Inferior parietal cortex (tissue), 1 donor: ENCODE data around the gene DIDO1.

Experiments
- DNase-seq: peaks from one replicate; pipeline ENCODE4 v3.0.0-alpha.2; 2016; ENCODE audit errors: extremely low spot score

Gene DIDO1

DNA sequence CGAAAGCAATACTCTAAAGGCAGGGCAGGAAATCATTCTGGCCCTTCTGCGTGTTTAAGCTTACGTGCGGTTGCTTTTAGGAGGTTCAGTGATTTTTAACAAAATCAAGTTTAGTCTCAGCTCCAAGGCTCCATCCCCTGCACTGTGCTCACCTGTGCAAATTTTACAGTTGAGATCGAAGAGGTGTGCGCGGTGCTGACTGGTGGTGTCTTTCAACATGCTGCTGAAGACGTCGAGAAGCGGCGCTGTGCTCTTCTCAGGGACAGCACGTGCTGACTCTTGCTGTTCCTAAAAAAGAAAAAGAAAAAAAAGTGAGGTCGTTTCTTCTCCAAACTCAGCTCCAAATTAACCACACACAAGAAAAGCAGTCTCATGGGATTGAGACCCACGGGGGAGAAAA is 32.0 kb downstream of the DIDO1 start:
- DNase-seq = no peak

DNA sequence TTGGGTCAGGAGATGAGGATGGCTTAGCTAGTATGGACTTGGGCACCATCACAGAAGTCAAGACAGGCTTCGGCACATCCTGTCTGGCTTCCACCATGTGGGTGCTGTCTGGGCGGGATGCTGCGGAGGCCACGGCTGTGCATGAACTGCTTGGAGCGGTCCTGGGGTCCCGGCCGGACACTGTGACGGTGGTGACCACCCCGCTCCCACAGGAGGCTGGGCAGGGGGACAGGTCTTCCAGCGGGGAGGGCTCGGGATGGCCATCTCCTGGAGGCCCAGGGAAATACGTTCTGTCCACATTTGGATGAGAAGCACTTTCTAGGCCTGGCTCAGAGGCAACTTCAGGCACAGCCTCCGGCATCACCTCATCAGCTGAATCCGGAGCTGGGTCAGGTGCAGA is 32.6 kb downstream of the DIDO1 start:
- DNase-seq = no peak

DNA sequence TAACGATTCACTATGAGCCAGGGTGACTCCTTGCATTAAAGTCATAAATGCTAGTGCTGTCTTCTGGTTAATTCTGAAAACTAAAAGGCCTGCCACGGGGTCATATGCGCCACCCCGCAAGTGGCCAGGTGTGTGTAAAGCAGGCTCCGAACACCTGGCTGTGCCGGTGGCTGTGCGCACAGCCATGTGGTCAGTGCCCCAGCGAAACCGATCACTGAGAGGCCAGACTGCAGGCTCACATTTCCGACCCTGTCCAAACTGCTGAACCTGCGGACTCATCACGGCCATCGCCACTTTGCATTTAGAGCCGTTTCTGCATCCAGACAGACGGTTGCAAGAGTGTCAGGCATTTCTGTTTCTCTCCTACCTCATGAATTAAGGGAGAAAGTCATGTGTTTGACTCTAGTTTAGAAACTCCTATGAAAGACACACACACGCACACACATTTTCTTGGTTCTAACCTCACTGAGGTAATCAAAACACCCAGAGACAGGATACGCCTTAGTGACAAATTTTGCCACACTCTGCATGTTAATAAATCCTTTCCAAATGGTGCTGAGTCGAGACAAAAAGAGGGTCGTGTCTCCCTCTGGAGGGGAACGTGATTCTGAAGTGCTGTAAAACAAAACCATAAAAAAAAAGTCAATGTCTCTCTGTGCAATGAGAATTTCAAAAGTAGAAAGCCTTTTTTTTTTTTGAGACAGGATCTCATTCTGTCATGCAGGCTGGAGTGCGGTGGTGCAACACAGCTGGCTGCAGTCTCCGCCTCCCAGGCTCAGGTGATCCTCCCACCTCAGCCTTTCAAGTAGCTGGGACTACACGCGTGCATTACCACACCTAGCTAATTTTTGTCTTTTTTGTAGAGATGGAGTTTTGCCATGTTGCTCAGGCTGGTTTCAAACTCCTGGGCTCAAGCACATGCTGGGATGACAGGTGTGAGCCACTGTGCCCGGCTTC is 33.7 kb downstream of the DIDO1 start:
- DNase-seq = no peak

DNA sequence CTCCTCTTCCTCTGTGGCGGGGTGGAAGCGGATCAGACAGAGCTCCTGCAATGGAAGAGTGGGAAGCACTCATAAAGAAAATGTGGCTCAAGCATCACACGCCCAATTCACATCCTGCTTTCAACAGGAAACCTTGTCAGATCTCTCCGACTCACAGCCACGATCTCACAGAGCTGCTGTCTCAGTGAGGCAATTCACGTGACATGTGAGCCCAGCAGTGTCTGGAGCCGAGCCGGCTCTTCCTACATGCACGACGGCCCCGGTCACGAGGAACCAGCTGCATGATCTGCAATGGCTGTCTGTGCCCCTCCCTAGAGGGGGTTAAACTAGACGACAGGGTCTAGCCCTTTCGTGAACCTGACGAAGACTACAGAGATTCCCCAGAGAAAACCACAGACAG is 35.2 kb downstream of the DIDO1 start:
- no peak for DNase-seq

DNA sequence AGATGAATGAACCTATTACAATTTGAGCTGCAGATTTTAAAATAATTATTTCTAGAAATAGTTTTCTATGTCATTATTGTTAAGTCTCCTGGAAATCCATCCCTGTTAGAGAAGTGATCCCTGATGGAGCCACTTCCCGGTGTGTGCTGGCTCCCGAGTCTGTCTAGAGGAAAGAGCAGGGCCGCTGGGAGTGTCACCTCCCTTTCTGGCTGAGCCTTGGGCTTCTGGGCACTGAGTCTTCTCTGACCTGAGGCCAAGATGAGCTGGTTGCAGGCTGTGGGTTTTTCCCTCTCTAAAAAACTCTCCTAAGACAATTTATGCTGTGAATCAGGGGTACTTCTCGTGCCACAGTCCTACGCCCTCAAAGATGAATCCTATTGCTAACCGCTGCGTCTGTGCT is 35.9 kb downstream of the DIDO1 start:
- DNase-seq = no peak

DNA sequence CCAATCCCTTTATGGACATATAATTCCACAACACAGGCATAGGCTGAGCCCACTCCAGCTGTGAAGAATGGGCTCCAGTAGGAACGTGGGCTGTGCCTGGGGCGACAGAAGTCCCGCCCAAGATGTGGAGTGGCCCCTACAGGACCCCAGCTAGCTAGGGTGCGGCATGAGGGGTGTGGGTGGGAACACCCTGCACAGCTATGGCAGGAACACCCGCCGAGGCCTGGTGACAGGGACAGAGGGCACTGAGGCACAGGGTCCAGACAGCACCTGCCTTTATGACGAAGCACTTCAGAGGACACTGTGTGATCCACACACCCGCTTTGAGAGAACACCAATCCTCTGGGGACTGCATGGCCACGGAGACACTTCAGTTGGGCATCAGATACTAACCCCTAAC is 36.4 kb downstream of the DIDO1 start:
- no peak for DNase-seq

DNA sequence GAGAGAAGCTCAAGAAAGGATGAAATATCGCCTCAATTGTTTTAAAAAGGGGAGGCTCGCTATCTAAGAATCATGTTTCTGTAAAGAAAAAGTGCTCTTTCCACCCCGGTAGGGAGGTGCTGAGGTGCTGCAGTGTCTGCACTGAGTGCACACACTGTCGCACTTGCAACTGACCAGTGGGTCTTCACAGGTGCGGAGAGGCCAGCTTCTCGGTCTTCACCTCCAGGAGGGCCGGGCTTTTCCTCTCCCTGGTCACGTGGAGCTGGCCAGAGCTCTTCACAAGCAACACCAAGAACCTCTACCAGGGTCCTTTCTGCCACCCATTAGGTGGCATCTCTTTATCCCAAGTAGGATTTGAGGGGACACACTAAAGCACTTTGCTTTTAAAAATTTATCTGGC is 36.9 kb downstream of the DIDO1 start:
- DNase-seq = no peak

DNA sequence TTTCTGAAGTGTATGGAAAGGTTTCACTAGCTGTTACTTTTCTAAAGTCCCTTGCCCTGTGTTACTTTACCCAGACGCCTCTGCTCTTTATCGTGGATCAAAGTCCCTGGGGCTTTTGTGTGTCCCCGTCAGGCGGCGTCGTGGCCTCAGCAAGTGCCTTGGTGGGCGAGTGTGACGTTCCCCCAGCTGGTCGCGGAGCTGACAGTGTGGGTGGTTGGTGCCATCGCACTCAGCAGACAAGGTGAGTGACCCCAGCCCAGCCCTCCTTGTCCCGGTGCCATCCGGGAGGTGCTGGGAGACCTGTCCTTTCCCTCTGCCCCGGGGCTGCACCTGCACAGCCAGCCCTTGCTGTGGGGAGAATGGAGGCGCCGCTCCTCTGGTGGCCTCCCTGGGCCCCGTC is 37.4 kb downstream of the DIDO1 start:
- no peak for DNase-seq

DNA sequence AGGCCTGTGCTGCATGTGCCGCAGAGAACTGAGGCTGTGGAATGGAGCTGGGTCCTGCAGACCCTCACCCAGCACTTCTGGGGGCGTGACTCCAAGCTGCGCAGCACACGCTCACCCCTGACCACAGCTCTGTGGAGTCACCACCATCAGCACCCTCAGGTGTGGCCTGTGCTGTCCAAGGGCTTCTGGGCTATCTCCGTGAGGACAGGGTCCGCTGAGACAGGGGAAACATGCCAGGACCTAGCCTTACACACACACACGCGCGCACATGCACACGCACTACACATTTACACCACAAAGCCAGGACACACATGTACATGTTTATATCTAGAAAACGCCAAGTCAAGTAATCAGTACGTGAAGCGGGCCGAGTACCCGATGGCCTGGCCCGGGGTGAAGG is 37.9 kb downstream of the DIDO1 start:
- no peak for DNase-seq

DNA sequence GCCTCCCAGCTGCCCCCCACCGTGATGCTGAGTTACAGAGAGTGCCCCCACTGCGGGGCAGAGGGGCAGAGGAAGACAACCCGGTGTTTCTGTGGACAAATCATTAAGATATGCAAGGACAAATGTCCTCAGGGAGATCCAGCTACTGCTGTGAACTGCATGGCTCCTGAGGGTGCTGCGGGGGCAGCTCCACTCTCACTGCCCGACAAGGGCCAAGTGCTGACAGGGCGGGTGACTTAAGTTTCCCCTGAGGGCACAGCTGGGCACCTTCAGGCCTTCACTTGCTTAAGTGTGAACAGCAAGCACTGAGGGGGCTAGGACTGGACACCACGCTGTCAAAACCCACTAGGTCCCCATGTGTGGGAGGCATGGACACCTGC is 38.5 kb downstream of the DIDO1 start:
- DNase-seq = no peak

DNA sequence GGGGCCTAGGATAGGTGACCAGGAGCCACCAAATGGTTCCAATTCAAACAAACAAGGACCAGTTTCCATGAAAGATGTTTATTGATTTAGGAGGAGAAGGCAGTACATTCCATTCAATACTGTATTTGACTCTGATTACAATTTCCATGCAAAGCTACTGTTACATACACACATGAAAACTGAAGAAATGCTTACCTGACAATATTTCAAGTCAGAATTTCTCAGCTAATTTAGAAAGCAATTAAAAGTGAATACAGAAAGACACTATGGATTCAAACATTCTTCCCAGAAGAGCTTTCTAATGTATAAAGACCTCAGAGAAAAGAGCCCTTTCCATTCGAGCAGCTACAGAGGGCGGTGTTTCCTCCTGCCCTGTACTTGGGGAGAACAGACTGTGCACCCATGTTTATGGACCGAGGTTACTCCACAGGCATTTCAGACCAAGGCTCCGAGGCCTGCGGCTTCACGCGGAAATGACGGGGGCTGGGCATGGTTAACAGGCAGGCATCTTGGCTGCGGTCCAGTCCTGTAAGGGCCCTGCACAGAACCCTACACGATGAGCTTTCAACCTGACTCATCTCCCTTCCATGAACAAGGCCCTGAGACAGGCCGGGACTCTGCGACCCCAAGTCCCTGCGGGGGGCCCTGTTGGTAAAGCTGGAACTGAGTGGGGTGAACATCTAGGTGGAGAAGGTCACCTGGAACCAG is 39.0 kb downstream of the DIDO1 start:
- DNase-seq = no peak

DNA sequence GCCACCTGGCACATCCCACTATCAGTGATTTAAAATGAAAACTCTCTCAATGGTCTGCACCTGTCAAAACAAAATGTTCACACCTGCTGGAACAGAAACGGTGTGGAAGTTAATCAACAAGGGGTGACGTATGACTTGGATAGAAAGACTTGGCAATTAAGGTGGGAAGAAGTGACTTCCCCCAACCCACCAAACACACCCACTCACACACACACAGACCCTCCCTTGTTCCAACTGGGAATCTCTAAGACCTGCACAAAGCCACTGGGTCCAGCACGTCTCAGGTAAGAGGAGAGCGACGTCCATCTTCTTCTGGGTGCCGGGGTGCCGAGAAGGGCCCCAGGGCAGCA is 39.6 kb downstream of the DIDO1 start:
- no peak for DNase-seq

DNA sequence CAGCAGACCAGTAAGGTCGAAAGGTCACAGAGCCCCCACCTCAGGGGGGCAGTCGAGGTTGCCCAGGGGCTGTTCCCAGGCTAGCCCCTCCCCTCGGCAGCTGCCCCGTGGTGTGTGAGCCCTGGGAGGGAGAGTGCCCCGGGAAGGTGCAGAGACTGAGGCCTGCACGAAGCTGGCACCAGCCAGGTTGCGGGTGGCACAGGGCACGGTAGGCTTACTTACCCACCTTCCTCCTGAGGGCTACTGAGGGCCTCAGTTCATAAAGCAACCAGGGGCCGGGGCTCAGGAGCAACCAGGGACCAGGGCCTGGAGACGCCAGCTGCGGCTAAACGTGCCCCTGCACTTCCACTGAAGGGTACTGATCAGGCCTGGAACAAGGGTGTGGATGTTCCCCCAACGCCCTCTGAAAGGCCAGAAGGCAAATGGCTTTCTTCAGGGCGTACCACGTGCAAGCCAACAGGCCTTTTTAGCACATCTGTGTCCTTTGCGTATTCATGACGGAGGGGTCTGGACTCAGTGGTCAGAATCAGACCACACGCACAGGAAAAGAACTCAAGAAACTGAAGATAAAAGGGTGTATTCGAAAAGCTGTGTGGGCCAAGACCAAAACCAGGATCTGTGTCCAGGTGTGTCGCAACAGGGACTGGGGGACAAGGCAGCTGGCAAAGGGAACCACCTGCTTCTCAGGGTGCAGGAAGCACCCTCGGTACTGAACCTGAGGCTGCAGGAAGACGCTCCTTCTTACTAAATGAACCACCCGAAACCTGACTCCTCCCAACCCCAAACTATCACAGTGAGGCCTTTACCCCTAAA is 40.2 kb downstream of the DIDO1 start:
- DNase-seq = no peak

DNA sequence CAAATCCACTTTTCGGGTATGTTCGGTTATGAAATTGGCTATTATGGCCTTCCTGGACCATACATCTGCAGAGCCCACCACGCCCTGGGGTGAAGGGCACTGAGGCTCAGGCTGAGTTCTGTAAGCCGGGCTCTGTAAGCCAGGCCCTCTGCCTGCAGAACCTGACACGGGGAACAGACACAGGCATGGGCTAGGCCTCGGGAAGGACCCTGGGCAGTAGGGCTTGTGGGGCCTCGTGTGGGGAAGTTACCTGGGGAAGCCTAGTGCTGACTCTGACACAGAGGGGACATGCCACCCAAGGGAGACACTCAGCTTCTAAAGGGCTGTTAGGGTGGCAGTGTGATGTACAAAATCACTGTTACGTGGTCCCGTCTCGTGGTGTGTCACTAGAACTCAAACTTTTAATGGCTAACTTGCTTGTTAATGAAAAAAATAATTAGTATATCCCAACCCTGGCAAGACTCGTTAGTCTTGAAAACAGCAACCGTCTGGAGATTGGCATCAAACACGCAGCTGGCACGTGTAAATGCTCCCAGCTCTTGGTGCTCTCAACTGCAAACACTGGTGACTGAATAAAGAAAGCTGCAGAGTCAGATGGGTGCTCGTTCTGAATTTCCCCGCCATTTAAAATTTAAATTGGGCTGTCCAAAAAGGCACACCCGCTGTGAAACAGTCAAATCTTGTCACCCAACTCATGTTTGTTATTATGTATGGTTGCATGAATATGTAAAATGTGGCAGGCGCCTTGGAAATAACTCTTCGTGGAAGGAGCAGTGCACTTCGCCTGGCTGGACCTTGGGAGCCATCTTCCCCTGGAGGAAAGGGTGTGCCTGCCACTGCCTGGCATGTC is 41.0 kb downstream of the DIDO1 start:
- no peak for DNase-seq

DNA sequence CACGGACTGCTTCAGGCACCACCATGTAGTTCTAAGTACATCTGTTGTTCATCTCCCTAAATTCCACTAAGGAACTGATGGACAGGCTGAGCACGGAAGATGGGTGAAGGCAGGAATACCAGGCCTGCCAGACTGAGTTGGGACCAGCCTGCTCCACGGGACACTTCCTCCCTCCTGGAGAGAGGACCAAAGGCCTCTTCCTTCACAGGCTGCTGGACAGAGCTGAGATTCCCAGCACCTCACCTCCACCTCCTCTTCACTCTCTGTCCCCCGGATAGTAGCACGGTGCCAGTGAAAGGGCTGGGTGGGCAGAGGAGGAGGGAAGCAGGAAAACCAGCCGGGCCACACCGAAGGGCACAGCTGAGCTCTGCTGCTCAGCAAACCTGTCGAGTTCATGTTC is 41.7 kb downstream of the DIDO1 start:
- DNase-seq = no peak

DNA sequence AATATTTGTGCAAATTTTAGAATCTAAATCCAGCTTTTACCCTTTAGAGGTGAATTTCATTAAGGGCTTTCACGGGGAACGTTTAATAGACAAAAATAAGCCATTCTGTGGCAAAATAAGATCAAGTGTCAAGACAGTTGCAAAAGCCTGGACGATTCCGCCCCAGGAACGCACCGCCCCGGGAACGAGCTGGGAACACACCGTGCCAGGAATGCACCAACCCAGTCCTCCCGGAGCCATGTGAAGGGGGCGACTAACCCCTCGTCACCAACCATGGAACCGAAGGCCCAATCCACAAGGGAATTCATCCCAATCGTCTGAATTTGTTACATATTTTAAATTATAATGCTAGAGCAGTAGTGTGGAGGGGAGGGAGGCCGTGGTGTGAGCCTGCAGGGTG is 43.9 kb downstream of the DIDO1 start:
- no peak for DNase-seq

DNA sequence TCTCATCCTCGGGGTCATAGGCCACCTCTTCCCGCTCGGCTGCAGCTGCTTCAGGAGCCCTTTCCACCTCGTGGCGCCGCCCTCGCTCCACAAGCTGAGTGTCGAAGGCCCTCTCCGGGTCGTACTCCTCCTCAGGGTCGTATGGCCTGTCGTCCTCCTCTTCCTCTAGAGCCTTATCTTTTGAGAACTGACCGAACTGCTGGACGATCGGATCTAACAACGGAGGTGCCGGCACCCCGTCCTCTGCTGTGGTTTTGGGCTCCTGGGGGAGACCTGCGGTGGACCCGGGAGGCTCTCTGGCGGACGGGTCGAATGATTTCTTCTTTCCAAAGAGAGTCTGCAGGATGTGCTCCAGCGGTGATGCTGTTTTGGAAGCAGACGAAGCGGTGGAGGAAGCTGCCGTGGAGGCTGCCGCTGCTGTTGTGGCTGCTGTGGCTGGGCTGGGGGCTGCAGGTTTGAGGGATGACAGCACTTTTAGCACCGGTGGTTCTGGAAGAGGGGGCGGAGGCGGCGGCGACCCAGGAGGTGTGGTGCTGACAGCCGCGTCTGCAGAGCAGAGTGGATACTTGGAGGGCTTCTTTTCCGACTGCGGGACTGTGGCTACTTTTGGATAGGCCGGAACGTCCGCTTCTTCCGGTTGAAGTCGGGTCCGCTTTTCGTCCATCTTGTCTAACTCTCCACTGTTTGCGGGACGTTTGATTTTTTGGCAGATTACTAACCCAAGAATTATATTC is 44.5 kb downstream of the DIDO1 start:
- no peak for DNase-seq

DNA sequence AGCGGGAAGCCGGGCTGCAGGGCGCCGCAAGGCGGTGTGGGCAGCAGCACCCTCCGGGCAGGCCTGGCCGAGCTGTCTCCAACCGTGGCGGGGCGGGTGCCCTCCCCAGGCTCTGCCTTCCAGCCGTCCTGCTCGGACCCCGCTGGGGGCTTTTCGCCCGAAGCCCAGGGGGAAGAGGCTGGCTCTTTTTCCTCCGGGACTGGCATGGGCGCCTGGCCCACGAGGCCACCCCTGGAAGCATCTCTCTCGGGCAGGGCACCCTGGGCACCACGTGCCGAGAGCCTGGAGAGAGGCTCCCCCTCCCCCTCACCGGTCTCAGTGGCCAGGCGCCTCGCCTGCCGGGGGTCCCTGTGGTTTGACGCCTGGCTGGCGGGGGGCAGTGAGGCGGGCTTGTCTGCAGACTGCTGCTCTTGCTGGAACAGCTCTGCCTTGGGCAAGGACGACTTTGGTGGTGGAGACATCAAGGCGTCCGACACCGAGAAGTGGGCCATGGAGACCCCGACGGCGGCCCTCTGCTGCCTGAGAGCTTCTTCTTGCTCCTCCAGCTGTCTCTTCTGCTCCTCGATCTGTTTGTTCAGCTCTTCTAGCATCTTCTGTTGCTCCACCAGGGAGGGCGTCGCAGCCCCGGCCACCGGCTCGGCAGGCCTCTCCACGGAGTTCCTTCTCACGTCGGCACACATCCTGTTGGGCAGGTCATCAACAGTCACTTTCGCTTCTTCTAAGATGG is 45.2 kb downstream of the DIDO1 start:
- no peak for DNase-seq

DNA sequence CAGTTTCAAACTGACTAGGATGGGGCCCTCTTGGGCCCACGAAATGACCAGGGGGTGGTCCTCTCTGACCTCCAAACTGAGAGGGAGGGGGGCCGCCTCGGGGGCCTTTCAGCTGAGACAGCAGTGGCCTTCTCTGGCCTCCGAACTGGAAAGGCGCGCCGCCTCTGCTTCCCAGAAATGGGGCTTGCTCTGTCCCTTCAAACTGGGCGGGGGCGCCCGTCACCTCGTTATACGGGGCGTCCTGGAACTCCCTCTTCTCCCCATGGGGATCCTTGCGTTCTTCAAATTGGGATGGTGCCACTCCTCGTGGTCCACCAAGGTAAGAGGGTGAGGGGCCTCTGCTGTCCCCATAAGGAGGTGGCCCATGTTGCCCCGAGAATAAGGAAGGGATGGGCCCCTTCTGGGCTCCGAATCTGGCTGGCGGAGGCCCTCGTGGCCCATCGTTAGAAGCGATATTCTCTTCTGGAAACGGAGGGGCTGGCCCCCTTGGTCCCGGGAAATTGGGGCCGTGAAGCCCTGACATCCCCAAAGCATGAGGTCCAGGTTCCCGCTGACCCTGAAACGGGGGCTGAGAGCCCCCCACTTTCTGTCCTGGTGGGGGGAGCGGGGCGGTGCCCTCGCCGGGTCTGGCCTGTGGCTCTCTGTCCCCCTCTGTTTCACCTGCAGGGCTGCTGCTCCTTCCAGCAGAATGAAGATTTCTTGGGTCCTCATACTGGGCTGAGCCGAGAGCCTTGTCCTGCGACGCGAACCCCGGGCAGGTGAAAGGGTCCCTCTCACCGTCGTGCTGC is 46.0 kb downstream of the DIDO1 start:
- no peak for DNase-seq
